GM12878 (cell line): ENCODE results near the gene EGFR.

Experiments used
- CTCF ChIP-seq, 3 experiments: IDR thresholded peaks in 2 of 3; conservative IDR thresholded peaks in 1 of 3; 2 replicates each; pipeline ENCODE4 v1.5.1; 2011; ENCODE audit warnings: low read depth in 3 of 3, low read length in 3 of 3, mild to moderate bottlenecking in 3 of 3, control low read depth in 2 of 3, moderate library complexity in 2 of 3, inconsistent platforms in 1 of 3, mixed read lengths in 1 of 3; ENCODE audit not compliant: control insufficient read depth in 2 of 3, insufficient read depth in 1 of 3; ENCODE audit errors: extremely low read depth in 1 of 3
- NR2C2 ChIP-seq: IDR thresholded peaks from 2 replicates; pipeline ENCODE4 v1.6.1; 2011; ENCODE audit warnings: borderline replicate concordance, low read depth; ENCODE audit not compliant: control insufficient read depth, insufficient read length
- SIN3A ChIP-seq: IDR thresholded peaks from 2 replicates; pipeline ENCODE4 v1.6.1; 2012; ENCODE audit warnings: low read depth, low read length, improper control_type of control experiment

- TF ChIP-seq CTCF (IDR thresholded peaks at IDR 0.05 in 2 of 3, conservative IDR thresholded peaks at IDR 0.05 in 1 of 3; ENCODE audit: control insufficient read depth in 2 of 3, extremely low read depth in 1 of 3, insufficient read depth in 1 of 3, low read depth in 3 of 3, low read length in 3 of 3) (no peak), SIN3A (no peak), NR2C2 (no peak)
These were observed 217.0 kb downstream of the EGFR start for GRCh38 chr7:55235801-55236200.
